ENCODE measurements around the gene AZIN2.

The AZIN2 gene

DNA sequence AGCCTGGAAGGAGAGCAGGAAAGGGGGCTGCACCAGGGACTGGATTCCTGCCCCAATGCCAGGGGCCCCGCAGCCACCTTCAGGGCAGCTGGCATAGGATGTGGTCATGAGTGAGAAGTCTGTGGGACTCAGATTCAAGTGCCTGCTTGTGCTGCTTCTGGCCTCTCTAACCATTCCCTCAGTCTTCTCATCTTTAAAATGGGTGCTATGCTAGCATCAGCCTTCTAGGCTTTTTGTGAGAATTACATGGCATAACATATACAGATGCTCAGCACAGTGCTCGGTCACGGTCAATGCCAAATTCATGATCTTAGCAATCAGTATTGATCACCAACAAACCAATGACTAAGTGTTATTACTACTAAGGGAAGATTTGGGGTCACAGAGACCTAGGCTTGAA lies 77.4 kb downstream of the AZIN2 start:
- Mint-ChIP-seq H3K9me3 (no peaks in the 10 kb centered on the region), H3K27me3 (no peaks in the 10 kb centered on the region), H3K4me1 (ENCODE audit: low read depth) (no peaks in the 10 kb centered on the region), H3K4me3 (no peak overlapping the region), H3K36me3 (ENCODE audit: low read depth) (peaks cover 11% of the 10 kb centered on the region), H3K27ac (no peak overlapping the region)

- H3K4me3 Mint-ChIP-seq, result no peak overlapping the region
- H3K9me3 Mint-ChIP-seq, result no peaks in the 10 kb centered on the region
- no peaks in the 10 kb centered on the region for H3K27me3 Mint-ChIP-seq
- H3K36me3 Mint-ChIP-seq (ENCODE audit: low read depth), result peaks cover 8% of the 10 kb centered on the region
- no peaks in the 10 kb centered on the region for H3K4me1 Mint-ChIP-seq (ENCODE audit: low read depth)
- no peak overlapping the region for H3K27ac Mint-ChIP-seq
These were observed 78.6 kb downstream of the AZIN2 start for GRCh38 chr1:33159577-33159976.

- no peaks in the 10 kb centered on the region for H3K27me3 Mint-ChIP-seq
- no peaks in the 10 kb centered on the region for H3K9me3 Mint-ChIP-seq
- H3K4me3 Mint-ChIP-seq, result no peak overlapping the region
- H3K4me1 Mint-ChIP-seq (ENCODE audit: low read depth), result no peaks in the 10 kb centered on the region
- peaks cover 8% of the 10 kb centered on the region for H3K36me3 Mint-ChIP-seq (ENCODE audit: low read depth)
- H3K27ac Mint-ChIP-seq, result no peak overlapping the region
These were observed 80.2 kb downstream of the AZIN2 start for GRCh38 chr1:33161061-33161681.

DNA sequence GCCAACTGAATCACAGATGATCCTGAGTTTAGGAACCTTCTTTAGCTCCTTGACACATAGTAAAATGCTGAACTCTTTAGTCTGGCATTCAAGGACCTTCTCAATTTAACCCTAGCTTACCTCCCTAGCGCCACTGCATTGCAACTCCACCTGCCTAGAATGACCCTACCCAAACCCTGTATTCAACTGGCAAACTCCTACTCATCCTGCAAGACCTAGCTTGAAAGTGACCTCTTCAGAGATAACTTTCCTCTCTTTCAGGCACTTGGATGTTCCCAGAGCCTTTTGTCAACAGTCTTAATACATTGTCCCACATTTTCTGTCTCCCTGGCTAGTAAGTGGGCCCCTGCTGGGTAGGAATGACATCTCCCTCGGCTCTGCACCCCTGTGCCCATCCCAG lies 81.2 kb downstream of the AZIN2 start:
- Mint-ChIP-seq H3K4me3 (no peak overlapping the region), H3K4me1 (ENCODE audit: low read depth) (no peaks in the 10 kb centered on the region), H3K36me3 (ENCODE audit: low read depth) (peaks cover 8% of the 10 kb centered on the region), H3K27me3 (no peaks in the 10 kb centered on the region), H3K9me3 (no peaks in the 10 kb centered on the region), H3K27ac (no peak overlapping the region)

DNA sequence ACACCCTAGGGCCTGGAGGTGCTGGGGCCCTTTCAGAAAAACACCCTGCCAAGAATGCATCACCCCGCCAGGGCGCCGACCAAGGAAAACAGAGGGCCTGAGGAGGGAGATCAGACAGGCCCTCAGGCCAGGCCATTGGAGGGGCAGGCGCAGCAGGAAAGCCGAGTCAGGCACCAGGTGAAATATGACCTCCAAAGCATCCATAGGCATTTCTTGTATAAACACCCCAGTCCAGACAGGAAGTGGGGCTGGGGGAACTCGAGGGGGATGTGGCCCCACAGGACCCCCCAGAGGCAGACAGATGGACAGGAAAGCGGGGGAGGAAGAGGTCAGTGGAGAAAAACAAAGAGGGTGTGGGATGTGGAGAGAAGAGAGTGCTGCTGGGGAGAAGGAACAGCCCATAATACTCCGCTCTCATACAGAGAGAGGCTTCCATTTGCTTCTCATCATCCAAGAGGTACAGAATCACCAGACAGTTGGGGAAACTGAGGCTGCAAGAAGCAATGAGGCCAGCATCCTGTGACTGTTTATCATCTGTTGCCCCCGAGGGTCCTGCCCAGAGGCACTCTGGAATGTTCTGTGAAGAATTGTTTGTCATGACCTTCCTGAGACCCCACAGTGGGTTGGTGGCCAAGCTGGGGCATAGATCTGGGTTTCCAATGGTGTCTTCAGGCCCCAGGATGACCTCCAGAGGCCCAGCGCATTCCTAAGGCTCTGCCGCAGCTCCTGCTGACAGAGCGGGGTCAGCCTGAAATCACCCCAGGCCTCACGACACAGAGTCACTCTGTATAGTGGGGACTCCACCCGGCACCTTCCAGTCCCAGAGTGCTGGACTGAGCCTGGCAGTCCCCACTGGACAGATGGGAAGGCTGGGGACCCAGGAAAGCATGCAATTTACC lies 82.9 kb downstream of the AZIN2 start:
- no peaks in the 10 kb centered on the region for H3K9me3 Mint-ChIP-seq
- no peak overlapping the region for H3K4me3 Mint-ChIP-seq
- no peaks in the 10 kb centered on the region for H3K27me3 Mint-ChIP-seq
- no peaks in the 10 kb centered on the region for H3K4me1 Mint-ChIP-seq (ENCODE audit: low read depth)
- peaks cover 11% of the 10 kb centered on the region for H3K36me3 Mint-ChIP-seq (ENCODE audit: low read depth)
- no peak overlapping the region for H3K27ac Mint-ChIP-seq

DNA sequence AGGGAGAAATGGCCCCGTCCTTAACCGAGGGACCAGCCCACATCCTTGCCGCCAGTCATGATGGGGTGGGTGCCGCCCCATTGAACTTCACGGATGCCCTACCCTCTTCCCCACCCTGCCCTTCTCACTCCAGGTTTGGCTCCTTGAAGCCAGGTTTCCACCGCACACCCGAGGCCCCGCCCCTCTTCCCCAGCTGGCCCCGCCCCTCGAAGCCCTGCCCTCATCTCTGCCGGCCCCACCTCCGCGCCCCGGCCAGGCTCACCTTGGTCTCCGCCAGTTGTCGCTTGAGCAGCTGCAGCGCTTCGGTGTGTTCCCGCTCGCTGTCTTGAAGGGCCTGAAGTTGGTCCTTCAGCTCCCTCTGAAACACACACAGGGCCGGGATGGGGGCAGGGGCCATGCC lies 84.3 kb downstream of the AZIN2 start:
- H3K27ac Mint-ChIP-seq, result no peak overlapping the region
- no peaks in the 10 kb centered on the region for H3K27me3 Mint-ChIP-seq
- peaks cover 11% of the 10 kb centered on the region for H3K36me3 Mint-ChIP-seq (ENCODE audit: low read depth)
- no peak overlapping the region for H3K4me3 Mint-ChIP-seq
- no peaks in the 10 kb centered on the region for H3K9me3 Mint-ChIP-seq
- H3K4me1 Mint-ChIP-seq (ENCODE audit: low read depth), result no peaks in the 10 kb centered on the region

GRCh38 chr1:33165809-33166208 lies 84.9 kb downstream of the AZIN2 start:
- Mint-ChIP-seq H3K4me3 (no peak overlapping the region), H3K36me3 (ENCODE audit: low read depth) (peaks cover 11% of the 10 kb centered on the region), H3K27me3 (no peaks in the 10 kb centered on the region), H3K9me3 (no peaks in the 10 kb centered on the region), H3K4me1 (ENCODE audit: low read depth) (no peaks in the 10 kb centered on the region), H3K27ac (no peak overlapping the region)

DNA sequence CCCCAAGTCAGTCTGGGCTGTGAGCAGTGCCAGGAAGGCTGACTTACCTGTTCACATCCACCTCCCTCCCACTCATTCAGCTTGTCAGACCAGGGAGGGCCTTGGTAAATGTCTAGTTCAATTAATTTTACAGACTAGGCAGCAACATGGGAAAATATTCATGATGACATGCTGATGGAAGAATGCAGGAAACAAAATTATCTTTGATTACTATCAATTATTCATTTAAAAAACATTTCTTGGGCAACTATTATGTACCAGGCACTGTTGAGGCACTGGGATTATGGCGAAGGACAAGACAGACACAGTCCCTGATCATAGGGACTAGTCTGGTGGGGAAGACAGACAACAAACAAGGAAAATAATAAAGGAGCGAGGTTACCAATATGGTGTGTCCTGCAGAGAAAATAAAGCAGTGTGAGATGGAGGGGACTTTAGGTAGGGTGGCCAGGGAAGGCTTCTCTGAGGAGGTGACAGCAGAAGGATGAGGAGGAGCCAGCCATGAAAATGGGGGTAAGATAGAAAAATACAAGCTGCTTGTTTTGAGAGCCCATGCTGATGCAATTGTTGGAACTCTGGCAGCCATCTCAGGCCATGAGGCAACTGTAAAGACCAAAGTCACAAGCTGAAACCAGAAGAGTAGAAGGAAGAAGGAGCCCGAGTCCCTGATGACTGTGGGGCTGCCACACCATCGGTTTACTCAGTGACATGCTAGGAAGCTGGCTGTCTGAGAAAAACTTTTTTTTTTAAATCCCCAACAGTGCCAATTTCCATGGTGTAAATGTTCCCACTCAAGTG lies 86.9 kb downstream of the AZIN2 start:
- H3K4me3 Mint-ChIP-seq, result no peak overlapping the region
- H3K36me3 Mint-ChIP-seq (ENCODE audit: low read depth), result peaks cover 11% of the 10 kb centered on the region
- no peak overlapping the region for H3K27ac Mint-ChIP-seq
- H3K4me1 Mint-ChIP-seq (ENCODE audit: low read depth), result no peaks in the 10 kb centered on the region
- H3K27me3 Mint-ChIP-seq, result no peaks in the 10 kb centered on the region
- no peaks in the 10 kb centered on the region for H3K9me3 Mint-ChIP-seq

DNA sequence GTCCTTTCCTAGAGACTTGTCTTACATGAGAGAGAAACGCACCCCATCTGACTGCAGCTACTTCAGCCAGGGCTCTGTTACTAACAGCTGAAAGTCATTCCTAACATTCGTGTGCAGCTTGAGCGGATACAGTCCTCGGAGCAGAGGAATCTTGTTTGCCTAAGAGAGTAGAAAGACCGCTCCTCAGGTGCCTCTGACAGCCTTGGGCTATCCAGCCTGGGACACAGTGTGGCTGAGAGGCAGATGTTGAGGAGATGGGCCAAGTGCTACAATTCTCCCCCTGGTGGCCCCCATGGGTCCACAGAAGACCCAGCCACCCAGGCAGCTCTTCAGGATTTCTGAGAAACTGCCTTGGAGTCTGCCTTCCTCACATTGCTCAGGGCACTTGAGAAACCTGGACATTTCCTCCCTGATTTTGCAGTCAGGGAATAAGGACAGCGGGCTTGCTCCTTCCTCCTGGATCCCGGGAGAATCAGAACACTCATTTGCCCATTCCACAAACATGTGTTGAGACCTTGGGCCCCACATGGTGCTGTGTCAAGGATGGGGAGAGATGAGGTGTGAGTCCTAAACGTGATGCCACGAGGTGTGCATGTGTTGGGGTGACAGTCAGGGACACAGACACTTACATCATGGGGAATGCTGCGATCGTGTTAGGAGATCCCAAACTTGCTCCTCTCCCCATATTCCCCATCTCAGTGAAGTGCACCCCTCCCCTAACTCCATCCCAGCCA lies 87.8 kb downstream of the AZIN2 start:
- Mint-ChIP-seq H3K9me3 (no peaks in the 10 kb centered on the region), H3K4me3 (no peak overlapping the region), H3K27ac (no peak overlapping the region), H3K36me3 (ENCODE audit: low read depth) (peaks cover 11% of the 10 kb centered on the region), H3K27me3 (no peaks in the 10 kb centered on the region), H3K4me1 (ENCODE audit: low read depth) (no peaks in the 10 kb centered on the region)

DNA sequence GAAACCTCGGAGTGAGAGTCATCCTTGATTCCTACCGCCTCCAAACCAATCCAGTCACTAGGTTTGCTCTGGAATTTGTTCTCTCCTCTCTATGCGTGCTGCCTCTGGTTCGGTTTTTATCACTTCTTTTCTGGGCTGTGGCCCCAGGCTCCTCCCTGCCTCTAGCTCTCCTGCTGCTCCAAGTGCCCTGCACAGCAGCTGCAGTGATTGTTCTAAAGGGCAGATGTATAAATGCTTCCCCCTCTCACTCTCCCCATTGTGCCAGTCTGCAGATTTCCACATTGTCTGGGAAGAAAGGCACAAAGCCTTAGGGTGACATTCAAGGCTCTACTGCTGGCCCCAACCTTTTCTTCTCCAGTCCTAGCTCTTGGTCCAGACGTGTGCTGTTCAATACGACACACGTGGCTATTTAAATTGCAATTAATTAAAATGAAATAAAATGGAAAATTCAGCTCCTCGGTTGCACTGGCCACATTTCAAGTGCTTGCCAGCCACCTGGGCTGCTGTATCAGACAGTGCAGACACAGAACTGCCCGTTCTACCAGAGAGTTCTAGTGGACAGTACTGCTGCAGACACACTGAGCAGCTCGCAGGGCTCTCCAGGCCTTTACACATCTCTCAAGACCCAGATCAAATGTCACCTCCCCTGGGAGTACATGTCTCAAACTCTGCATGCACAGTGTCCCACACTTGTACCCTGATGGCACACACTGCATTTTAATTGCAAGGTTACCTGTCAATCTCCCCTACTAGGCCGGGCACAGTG lies 88.5 kb downstream of the AZIN2 start:
- Mint-ChIP-seq H3K36me3 (ENCODE audit: low read depth) (peaks cover 11% of the 10 kb centered on the region), H3K4me1 (ENCODE audit: low read depth) (no peaks in the 10 kb centered on the region), H3K27ac (no peak overlapping the region), H3K27me3 (no peaks in the 10 kb centered on the region), H3K9me3 (no peaks in the 10 kb centered on the region), H3K4me3 (no peak overlapping the region)
